Activated CD8-positive, alpha-beta memory T cell treated with anti-CD3 and anti-CD28 coated beads for 36 hours (primary cell): ENCODE results near the gene MCAM. TPM values are rescaled to one million over a fixed set of nuclear protein-coding genes. Genes with fewer than 3 reads are reported as not detected.

Experiments
- CTCF ChIA-PET: fragments of 350-600 bp; sonication (Branson Sonifier 250); formaldehyde crosslinking; loops from one replicate; lab custom pipeline; 2021; ENCODE audit warnings: antibody characterized with exemption; lab: Charles Lee
- POLR2A ChIA-PET: fragments of 350-600 bp; sonication (Branson Sonifier 250); formaldehyde crosslinking; loops from one replicate; lab custom pipeline; 2021; ENCODE audit warnings: antibody characterized with exemption; lab: Charles Lee
- total RNA-seq, 2 experiments: library from RNA; stranded (reverse); gene quantifications; one replicate each; pipeline ENCODE4 v1.2.3, GENCODE V29; 2021

Gene MCAM, protein sequence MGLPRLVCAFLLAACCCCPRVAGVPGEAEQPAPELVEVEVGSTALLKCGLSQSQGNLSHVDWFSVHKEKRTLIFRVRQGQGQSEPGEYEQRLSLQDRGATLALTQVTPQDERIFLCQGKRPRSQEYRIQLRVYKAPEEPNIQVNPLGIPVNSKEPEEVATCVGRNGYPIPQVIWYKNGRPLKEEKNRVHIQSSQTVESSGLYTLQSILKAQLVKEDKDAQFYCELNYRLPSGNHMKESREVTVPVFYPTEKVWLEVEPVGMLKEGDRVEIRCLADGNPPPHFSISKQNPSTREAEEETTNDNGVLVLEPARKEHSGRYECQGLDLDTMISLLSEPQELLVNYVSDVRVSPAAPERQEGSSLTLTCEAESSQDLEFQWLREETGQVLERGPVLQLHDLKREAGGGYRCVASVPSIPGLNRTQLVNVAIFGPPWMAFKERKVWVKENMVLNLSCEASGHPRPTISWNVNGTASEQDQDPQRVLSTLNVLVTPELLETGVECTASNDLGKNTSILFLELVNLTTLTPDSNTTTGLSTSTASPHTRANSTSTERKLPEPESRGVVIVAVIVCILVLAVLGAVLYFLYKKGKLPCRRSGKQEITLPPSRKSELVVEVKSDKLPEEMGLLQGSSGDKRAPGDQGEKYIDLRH
- 1 to 10 TPM; 4.6 to 4.8 TPM for total RNA-seq

GRCh38 chr11:119316729-119317591, at the start of gene MCAM:
Gene MCAM (minus strand): TSS chr11:119317130. CDS start chr11:119317101, 29 bp downstream.
- ChIA-PET POLR2A (interaction anchor here (1.1 to 1.2 kb wide), 2 partner anchors 54 to 222 kb away, joined by 4 to 5 read pairs; a partner anchor contains a TSS), CTCF (interaction anchor here (1.1 to 2.1 kb wide), 2 partner anchors 21 to 111 kb away, joined by 3 to 7 read pairs; partner anchors contain the start of gene CBL)

DNA sequence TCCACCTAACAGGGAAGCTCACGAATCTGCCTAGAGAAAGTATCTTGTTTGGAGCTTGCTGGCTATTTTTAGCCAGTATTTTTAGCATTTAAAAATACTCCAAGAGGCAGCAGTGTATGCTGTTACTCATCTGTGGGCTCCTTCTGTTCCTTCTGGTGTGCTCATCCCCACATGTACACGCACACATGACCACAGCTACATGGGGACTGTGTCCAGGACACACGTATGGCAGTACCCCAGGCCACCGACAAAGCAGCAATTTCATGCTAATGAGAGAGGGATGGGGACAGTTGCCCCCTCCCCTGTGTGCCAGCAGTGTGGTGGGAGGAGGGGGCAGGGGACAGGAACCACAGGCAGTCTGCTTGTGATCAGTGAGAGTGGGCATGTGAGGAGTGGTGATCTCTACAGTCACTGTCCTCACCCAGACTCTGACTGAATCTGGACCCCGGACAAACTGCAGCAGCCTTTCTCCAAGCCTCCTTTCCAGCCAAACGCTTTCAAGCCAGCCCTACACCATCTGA, 48.2 kb upstream of the MCAM start:
- POLR2A ChIA-PET: no interaction called here
- CTCF ChIA-PET: interaction anchor here (0.9 to 1.6 kb wide), 3 partner anchors 9 to 110 kb away, joined by 3 to 16 read pairs (median 9); no protein-coding TSS in a partner anchor

DNA sequence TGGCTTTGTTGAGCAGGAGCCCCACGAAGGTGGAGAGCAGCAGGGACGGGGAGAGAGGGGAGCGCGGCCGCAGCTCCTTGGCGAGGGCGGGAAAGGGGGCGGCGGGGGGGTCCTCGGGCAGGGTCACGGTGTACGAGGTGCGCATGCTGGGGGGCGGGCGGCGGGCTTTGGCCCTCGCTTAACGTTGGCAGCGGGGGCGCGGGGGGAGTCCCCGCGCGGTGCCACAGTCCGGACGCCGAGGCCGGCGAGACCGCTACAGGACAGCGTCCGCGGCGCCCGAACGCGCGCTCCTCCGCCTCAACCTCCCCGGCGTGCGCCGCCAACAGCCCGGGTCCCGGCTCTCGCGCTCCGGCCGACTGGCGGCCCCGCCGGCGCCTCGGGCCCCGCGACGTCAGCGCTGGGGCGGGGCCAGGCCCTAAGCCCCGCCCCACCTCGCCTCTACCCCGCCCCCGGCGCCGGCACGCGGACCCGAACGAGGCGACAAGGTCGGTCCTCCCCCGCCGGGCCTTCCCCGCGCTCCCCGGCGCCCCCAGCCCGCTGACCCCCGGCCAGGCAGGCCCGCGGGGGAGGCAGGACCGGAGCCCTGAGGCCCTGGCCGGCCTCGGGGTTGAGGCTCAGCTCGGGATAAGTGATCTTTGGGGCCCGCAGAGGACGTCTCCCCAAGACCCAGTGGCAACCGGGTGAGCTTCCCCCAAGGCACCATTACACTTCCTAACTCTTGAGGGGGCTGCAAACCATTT, 47.1 kb upstream of the MCAM start:
- POLR2A ChIA-PET: no interaction called here

DNA sequence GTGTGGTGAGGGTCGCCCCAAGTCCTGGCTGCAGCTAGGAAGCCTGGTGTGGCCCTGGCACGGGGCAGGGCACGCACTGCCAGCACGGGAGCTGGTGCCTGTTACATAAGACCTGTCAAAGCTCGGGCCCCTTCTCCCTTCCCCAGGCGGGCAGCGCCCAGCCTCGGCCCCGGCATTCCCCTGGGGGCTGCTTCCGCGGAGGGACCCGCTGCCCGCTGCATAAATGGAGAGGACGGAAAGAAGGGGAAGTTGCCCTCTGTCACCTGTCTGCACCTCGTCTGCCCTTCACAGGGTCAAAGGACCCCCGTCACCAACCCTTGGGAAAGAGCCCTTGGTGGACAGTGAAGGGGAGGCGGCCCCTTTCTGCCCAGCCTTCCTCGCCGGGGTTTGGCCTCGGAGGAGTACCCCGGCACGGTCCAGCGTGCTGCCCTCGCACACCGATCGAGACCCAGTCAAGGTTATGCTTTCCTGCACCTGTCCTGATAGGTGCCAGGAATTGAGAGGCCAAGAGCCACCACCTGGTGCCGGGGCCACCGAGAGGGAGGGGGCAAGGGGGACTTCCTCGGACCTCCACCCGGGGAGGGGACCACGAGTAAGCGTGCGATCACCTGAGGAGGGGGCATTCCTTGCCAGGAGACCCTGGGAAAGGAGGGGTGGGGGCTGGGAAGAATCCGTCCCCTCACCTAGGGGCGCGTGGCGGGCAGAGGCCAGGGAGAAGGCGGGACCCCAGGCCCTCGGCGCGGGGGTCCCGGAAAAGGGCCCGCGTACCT, 46.3 kb upstream of the MCAM start:
- ChIA-PET CTCF (interaction anchor here (0.8 to 3.6 kb wide), 5 partner anchors 11 to 39 kb away, joined by 3 to 23 read pairs (median 4); partner anchors contain the start of gene C1QTNF5), POLR2A (no interaction called here)

More for the DNA sequence above, 47.1 kb upstream of the MCAM start:
- CTCF ChIA-PET: interaction anchor here (0.9 to 1.6 kb wide), 3 partner anchors 8 to 111 kb away, joined by 3 to 16 read pairs (median 9); no protein-coding TSS in a partner anchor

DNA sequence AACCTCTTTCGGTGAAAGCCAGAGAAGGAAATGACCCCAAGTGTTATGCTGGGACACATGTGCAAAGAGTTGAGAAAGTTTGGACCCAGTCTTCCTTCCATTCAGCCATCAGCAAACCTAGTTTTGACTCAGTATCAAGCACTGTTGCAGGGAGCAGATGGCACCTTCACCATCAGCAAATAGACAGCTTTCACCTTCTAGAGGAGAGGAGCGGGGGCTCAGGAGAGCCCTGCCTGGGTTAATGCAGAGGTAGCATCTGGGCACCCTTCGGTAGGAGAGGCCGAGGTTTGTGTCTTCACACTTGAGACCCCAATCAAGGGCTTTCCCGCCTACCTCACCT, 45.8 kb upstream of the MCAM start:
- POLR2A ChIA-PET: no interaction called here
- CTCF ChIA-PET: interaction anchor here (0.8 to 3.6 kb wide), 6 partner anchors 11 to 39 kb away, joined by 3 to 23 read pairs (median 5); partner anchors contain the start of gene C1QTNF5

DNA sequence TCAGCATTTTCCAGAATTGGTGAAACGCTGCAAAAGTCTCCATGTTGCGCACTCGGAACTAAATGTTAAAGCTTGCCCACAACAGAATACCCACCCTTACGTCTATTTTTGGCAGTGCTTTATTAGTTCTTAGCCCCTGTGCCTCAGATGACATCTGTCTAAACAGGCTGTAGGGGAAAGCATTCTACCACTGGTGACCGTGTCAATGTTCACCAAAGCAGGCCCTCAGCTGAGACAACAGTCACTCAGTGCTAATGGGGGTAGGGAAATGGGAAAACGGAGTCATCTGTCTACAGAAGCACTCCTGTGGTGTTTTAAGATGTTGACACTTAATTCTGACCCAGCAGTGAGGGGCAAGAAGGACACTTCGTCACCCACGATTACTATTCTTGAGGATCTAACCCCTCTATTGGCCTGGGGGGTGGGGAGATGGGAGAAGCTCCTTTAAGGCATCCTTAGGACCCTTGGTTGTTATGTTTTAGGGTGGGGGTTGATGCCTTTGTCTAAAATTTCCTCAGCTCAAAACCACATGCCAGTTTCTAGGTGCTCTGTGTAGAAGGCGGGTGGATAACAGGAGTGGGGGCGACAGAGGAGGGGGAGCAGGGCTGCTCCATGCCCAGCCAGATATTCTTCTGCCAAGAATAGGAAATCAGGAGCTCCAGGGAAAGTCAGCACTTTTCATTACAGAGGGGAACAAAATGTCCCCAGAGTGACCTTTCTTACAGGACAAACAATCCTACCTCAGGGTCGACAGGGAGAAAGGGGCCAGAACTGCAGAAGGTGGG, 45.2 kb upstream of the MCAM start:
- ChIA-PET CTCF (interaction anchor here (0.8 to 3.6 kb wide), 11 partner anchors 9 to 113 kb away, joined by 3 to 23 read pairs (median 5); partner anchors contain the start of genes C1QTNF5 and USP2), POLR2A (no interaction called here)

DNA sequence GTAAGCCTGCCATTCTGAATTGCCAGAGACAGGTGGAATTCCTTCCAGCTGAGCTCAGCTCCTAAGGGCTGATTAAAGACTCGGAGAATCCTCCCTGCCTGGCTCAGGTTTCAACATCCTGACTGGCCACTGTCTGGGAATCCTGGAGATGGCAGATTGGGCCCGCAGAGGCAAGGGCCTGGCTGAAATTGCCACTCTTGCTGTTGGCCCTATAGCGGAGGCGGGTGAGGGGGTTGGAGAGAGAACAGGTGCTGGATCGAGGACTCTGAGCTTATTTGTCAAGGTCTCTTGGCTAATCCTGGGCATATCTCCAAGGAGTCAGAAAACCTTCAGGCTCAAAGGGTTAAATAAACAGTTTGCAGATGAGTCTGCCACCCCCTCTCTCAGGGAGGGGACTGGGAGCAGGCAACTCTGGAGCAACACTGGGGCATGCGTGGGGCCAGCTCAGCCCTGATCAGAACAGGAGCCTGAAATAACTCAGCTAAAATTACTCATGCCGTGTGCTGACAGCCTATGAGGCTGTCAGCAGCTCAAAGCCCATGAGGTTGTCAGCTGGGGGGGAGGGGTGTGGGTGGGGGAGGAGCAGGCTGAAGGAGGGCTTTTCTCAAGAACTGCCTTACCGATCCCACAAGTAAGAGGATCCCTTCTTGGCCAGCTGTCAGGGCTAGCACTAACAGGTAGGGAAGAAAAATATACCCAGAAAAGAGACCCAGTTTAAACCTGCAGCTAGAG, 44.3 kb upstream of the MCAM start:
- CTCF ChIA-PET: interaction anchor here (0.8 to 3.6 kb wide), 9 partner anchors 8 to 114 kb away, joined by 3 to 23 read pairs (median 6); partner anchors contain the start of gene USP2
- POLR2A ChIA-PET: no interaction called here

DNA sequence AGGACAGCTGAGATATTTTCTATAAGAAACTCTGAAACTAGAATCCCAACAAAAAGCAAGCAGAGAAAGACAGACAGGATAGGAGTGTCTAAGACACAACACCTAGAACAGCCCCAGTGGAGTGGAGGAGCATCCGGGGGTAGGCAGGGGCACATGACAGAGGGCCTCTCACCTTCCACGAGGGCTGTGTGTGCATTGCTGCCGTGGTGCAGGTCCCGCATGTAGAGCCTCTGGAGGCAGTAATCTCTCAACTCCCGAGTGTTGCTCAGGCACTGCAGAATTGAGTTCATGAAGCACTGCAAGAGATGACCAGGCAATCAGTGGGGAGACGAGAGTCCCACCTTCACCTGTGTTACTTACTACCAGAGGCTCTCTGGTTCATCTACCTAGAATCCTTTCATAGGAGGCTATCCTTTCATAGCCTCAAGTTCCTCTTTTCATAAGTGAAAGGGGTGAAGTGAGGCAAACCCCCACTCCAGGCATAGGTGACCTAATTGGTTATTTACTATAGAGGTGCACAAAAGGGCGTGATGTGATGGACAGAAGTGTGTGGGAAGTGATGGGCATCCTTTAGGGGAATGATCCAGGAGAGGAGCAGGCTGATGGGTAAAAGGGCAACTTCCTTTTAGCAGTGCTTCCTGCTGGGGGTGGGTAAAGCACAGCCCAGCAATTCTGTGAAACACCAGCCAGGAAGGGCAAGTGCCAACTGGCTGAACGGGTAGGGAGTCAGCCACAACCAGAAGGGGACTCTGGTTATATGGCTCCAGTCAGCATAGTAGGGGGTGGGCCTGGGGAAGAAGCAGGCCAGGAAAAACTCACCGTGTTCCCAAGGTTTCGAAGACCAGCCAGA, 42.7 kb upstream of the MCAM start:
- ChIA-PET CTCF (interaction anchor here (0.6 to 4.7 kb wide), 7 partner anchors 12 to 133 kb away, joined by 3 to 58 read pairs (median 10); partner anchors contain the start of gene USP2), POLR2A (no interaction called here)

- POLR2A ChIA-PET: no interaction called here
- CTCF ChIA-PET: interaction anchor here (1.2 to 4.7 kb wide), 16 partner anchors 8 to 151 kb away, joined by 3 to 58 read pairs (median 10); partner anchors contain the start of genes CBL, RNF26 and USP2
These were observed 40.1 kb upstream of the MCAM start for GRCh38 chr11:119357074-119357473.

DNA sequence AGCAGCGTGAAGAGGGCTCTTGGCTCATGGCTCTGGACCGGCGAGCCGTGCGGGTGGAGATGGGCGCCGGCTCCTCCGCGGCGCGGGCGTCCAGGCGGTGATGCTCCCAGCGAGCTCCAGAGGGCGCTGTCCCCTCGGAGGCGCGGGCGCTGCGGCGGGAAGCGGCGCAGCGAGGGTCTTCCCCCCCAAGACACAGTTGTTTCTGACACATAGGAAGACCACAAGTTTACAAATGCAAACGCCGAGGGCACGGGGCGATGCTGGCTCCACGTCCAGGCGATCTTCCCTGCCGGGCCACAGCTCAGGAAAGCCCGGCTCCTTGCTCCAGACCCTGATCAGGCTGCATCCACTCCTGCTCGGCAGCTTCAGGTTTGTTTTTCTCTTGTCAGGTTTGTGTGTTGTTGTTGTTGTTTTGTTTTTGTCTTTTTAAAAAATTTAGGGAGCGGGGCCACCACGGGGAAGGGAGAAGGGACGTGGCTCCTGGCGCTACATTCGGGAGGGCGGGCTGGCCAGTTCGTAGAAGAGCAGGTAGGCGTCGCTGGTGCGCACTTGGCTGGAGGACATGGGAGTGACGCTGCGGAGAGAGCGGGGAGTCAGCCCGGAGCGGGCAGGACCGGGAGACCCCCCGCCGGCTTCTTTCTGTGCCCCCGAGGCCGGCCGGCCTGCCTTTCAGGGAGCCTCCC, 39.6 kb upstream of the MCAM start:
- ChIA-PET CTCF (interaction anchor here (0.7 to 4.7 kb wide), 28 partner anchors 8 to 373 kb away, joined by 3 to 58 read pairs (median 4); partner anchors contain the start of genes C1QTNF5, CBL, RNF26 and USP2), POLR2A (no interaction called here)

DNA sequence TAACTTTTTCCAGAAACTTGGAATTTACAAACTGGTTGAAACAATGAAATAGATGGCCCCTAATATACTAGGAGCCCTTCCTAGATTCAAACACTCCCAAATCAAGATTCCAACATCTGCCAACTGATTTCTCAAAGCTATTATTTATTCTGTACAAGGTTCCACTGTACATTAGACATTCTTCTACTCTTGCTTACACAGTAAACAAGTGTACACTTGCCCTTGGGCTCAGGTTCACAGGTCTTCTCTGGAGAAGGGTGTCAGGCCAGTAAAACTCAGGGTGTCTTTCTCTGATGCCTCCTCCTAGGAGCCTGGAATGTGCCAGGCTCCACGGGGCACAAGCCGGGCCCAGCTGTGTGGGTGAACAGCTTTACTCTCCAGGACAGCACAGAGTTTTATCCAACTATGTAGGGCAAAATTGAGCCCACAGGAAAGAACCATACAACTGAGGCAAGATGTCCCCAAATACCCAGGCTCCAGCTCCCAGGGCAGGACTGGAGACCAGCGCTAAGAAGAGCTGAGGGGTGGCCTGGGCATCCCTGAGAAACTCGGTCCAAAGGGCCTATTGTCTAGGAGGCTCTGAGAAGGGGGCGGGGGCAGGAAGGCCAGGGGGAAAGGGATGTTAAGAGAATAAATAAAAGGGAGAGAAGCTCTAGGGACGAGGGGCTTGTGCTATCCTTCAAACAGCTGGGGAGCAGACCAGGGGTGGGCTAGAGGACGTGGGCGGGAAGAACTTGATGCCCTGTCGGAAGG, 38.3 kb upstream of the MCAM start:
- ChIA-PET POLR2A (no interaction called here), CTCF (interaction anchor here (0.6 to 4.7 kb wide), 19 partner anchors 9 to 374 kb away, joined by 3 to 58 read pairs (median 9); partner anchors contain the start of genes C1QTNF5, RNF26 and USP2)

GRCh38 chr11:119352857-119353260, 35.9 kb upstream of the MCAM start:
- ChIA-PET POLR2A (no interaction called here), CTCF (interaction anchor here (0.7 to 2.1 kb wide), 2 partner anchors 9 to 122 kb away, joined by 3 to 11 read pairs; no protein-coding TSS in a partner anchor)

- POLR2A ChIA-PET: no interaction called here
- CTCF ChIA-PET: interaction anchor here (1.0 to 1.4 kb wide), 2 partner anchors 11 to 28 kb away, joined by 3 to 4 read pairs; no protein-coding TSS in a partner anchor
These were observed 34.3 kb upstream of the MCAM start for GRCh38 chr11:119351232-119351631.
